Ascending aorta (tissue), 2 donors: ENCODE data around the gene TRIM62. TPM values are rescaled to one million over a fixed set of nuclear protein-coding genes. Genes with fewer than 3 reads are reported as not detected.

Experiments used
- DNase-seq, 2 donors: peaks; one replicate each; pipeline ENCODE4 v3.0.0-alpha.2; 2019; ENCODE audit warnings: low spot score in 2 of 2
- H3K27ac ChIP-seq, 2 donors: fragments of 200-600 bp; sonication (generic); one replicate each; pipeline ENCODE4 v1.5.1; 2016 to 2017; ENCODE audit warnings: mild to moderate bottlenecking in 1 of 2
- H3K27me3 ChIP-seq: fragments of 200-600 bp; sonication (generic); one replicate; pipeline ENCODE4 v1.5.1; 2017
- H3K36me3 ChIP-seq, 2 donors: fragments of 200-600 bp; sonication (generic); one replicate each; pipeline ENCODE4 v1.5.1; 2016
- H3K4me1 ChIP-seq, 2 donors: fragments of 200-600 bp; sonication (generic); one replicate each; pipeline ENCODE4 v1.5.1; 2016 to 2017; ENCODE audit warnings: mild to moderate bottlenecking in 1 of 2
- H3K4me3 ChIP-seq, 2 donors: fragments of 200-600 bp; sonication (generic); one replicate each; pipeline ENCODE4 v1.5.1; 2016 to 2017; ENCODE audit warnings: mild to moderate bottlenecking in 1 of 2
- H3K9me3 ChIP-seq, 2 donors: fragments of 200-600 bp; sonication (generic); one replicate each; pipeline ENCODE4 v1.5.1; 2016
- CTCF ChIP-seq, 3 experiments: fragments of 200-600 bp in 2 of 3; fragments of 450-650 bp in 1 of 3; sonication (generic) in 2 of 3; IDR thresholded peaks; one replicate each; pipeline ENCODE4 v1.5.1; 2016 to 2019; ENCODE audit warnings: antibody characterized with exemption in 3 of 3, mild to moderate bottlenecking in 1 of 3, moderate library complexity in 1 of 3
- intact Hi-C: fragments of 100-400 bp; cut with DNase I; formaldehyde crosslinking; loops from one replicate; pipeline ENCODE4 v1.15.1; 2023
- total RNA-seq: library from RNA; depleted of rRNA; stranded (reverse); fragments of >200 nt; gene quantifications from one replicate; pipeline ENCODE4 v1.1.0, GENCODE V29; 2016

Gene TRIM62
- total RNA-seq, 1 donor from 2014 or later, result 18.1 TPM

GRCh38 chr1:33169290-33170055, 12.4 kb downstream of the TRIM62 start:
- no peak for TF ChIP-seq CTCF (IDR thresholded peaks at IDR 0.05)
- intact Hi-C loops, result no loop called here
- Histone ChIP-seq H3K4me3 (no peak overlapping the region), H3K27ac (no peak overlapping the region), H3K4me1 (no peaks in the 10 kb centered on the region), H3K27me3 (no peaks in the 10 kb centered on the region), H3K36me3 (peaks cover 4 to 9% of the 10 kb centered on the region in 2 donors), H3K9me3 (no peaks in the 10 kb centered on the region)
- no peak for DNase-seq

GRCh38 chr1:33168556-33169289, 13.1 kb downstream of the TRIM62 start:
- TF ChIP-seq CTCF (IDR thresholded peaks at IDR 0.05), result no peak

GRCh38 chr1:33167650-33168447, 14.0 kb downstream of the TRIM62 start:
- intact Hi-C loops, result no loop called here
- H3K4me1 ChIP-seq, result peaks cover 6 to 7% of the 10 kb centered on the region in 2 donors
- no peak overlapping the region for H3K27ac ChIP-seq
- no peak for TF ChIP-seq CTCF (IDR thresholded peaks at IDR 0.05)
- no peak overlapping the region for H3K4me3 ChIP-seq
- H3K9me3 ChIP-seq, result no peaks in the 10 kb centered on the region
- no peak for DNase-seq
- no peaks in the 10 kb centered on the region for H3K27me3 ChIP-seq
- H3K36me3 ChIP-seq, result peaks cover 4 to 9% of the 10 kb centered on the region in 2 donors

More at GRCh38 chr1:33168556-33169289, 13.1 kb downstream of the TRIM62 start:
- Histone ChIP-seq H3K36me3 (peaks cover 4 to 9% of the 10 kb centered on the region in 2 donors), H3K27me3 (no peaks in the 10 kb centered on the region), H3K4me1 (peaks cover 2 to 3% of the 10 kb centered on the region in 2 donors), H3K27ac (no peak overlapping the region), H3K4me3 (no peak overlapping the region), H3K9me3 (no peaks in the 10 kb centered on the region)
- no peak for DNase-seq
- intact Hi-C loops, result no loop called here

GRCh38 chr1:33165809-33166208, 16.0 kb downstream of the TRIM62 start:
- Histone ChIP-seq H3K9me3 (no peaks in the 10 kb centered on the region), H3K4me3 (no peak overlapping the region), H3K27ac (no peak overlapping the region), H3K36me3 (peaks cover 4 to 9% of the 10 kb centered on the region in 2 donors), H3K27me3 (no peaks in the 10 kb centered on the region), H3K4me1 (peaks cover 7 to 13% of the 10 kb centered on the region in 2 donors)
- intact Hi-C loops, result no loop called here
- DNase-seq, result no peak
- TF ChIP-seq CTCF (IDR thresholded peaks at IDR 0.05), result no peak

GRCh38 chr1:33165209-33165608, 16.6 kb downstream of the TRIM62 start:
- no peak overlapping the region for H3K4me3 ChIP-seq
- H3K27ac ChIP-seq, result no peak overlapping the region
- no peaks in the 10 kb centered on the region for H3K9me3 ChIP-seq
- no peak for TF ChIP-seq CTCF (IDR thresholded peaks at IDR 0.05)
- DNase-seq, result no peak
- H3K4me1 ChIP-seq, result peaks cover 7 to 13% of the 10 kb centered on the region in 2 donors
- peaks cover 4 to 9% of the 10 kb centered on the region in 2 donors for H3K36me3 ChIP-seq
- intact Hi-C loops, result no loop called here
- no peaks in the 10 kb centered on the region for H3K27me3 ChIP-seq
